HG03095 (cell line): ENCODE results near the gene WDR20.
"Not testable (repeated sequence)": the region's sequence is repeated elsewhere in the genome, so short reads cannot be mapped to it uniquely, and the experiment has no call there.

Experiments
- ATAC-seq: cut with Tn5 transposase; IDR thresholded peaks from one replicate; pipeline ENCODE4 v1.9.1; 2021; ENCODE audit warnings: moderate library complexity; ENCODE audit not compliant: unreplicated experiment

WDR20 gene

GRCh38 chr14:102234331-102235264 is 94.9 kb downstream of the WDR20 start:
- no peak for ATAC-seq

GRCh38 chr14:102235275-102235897 is 95.7 kb downstream of the WDR20 start:
- ATAC-seq: peak; percentile 75

- no peak for ATAC-seq
Observed at GRCh38 chr14:102236026-102236425, 96.3 kb downstream of the WDR20 start.

- no peak for ATAC-seq
Observed at GRCh38 chr14:102238131-102238530, 98.4 kb downstream of the WDR20 start.

GRCh38 chr14:102238766-102239165 is 99.1 kb downstream of the WDR20 start:
- no peak for ATAC-seq

GRCh38 chr14:102239231-102239630 is 99.5 kb downstream of the WDR20 start:
- ATAC-seq: no peak

GRCh38 chr14:102240481-102240880 is 100.8 kb downstream of the WDR20 start:
- not testable (repeated sequence) for ATAC-seq

GRCh38 chr14:102241147-102241546 is 101.5 kb downstream of the WDR20 start:
- ATAC-seq: no peak

GRCh38 chr14:102243795-102244194 is 104.1 kb downstream of the WDR20 start:
- ATAC-seq: not testable (repeated sequence)

GRCh38 chr14:102246071-102246470 is 106.4 kb downstream of the WDR20 start:
- no peak for ATAC-seq

- ATAC-seq: no peak
Observed at GRCh38 chr14:102248121-102248520, 108.4 kb downstream of the WDR20 start.

- ATAC-seq: no peak
Observed at GRCh38 chr14:102249041-102249440, 109.3 kb downstream of the WDR20 start.

- ATAC-seq: no peak
Observed at GRCh38 chr14:102249981-102250380, 110.3 kb downstream of the WDR20 start.

- no peak for ATAC-seq
Observed at GRCh38 chr14:102250636-102251035, 110.9 kb downstream of the WDR20 start.

GRCh38 chr14:102251161-102251560 is 111.5 kb downstream of the WDR20 start:
- ATAC-seq: no peak

- ATAC-seq: no peak
Observed at GRCh38 chr14:102252834-102253801, 113.4 kb downstream of the WDR20 start.

- ATAC-seq: no peak
Observed at GRCh38 chr14:102255401-102256190, 115.9 kb downstream of the WDR20 start.

- ATAC-seq: no peak
Observed at GRCh38 chr14:102256716-102257115, 117.0 kb downstream of the WDR20 start.

GRCh38 chr14:102258136-102258535 is 118.4 kb downstream of the WDR20 start:
- ATAC-seq: no peak
